OCI-LY7 (cell line): ENCODE measurements around the gene PTPRCAP.
"Not testable (repeated sequence)": the region's sequence is repeated elsewhere in the genome, so short reads cannot be mapped to it uniquely, and the experiment has no call there.

Experiments
- EZH2phosphoT487 ChIP-seq: fragments of 200-600 bp; sonication (generic); IDR thresholded peaks from 2 replicates; pipeline ENCODE4 v1.6.1; 2018; ENCODE audit warnings: low read depth, borderline replicate concordance, mild to moderate bottlenecking, mixed run types, antibody characterized with exemption, low read length, moderate library complexity, mixed read lengths
- TF ChIP-seq, protein P1 (sequence below): fragments of 200-600 bp; sonication (generic); conservative IDR thresholded peaks from 2 replicates; pipeline ENCODE4 v1.5.1; 2014; ENCODE audit warnings: mild to moderate bottlenecking, antibody characterized with exemption, low read length, moderate library complexity, mixed read lengths

DNA sequence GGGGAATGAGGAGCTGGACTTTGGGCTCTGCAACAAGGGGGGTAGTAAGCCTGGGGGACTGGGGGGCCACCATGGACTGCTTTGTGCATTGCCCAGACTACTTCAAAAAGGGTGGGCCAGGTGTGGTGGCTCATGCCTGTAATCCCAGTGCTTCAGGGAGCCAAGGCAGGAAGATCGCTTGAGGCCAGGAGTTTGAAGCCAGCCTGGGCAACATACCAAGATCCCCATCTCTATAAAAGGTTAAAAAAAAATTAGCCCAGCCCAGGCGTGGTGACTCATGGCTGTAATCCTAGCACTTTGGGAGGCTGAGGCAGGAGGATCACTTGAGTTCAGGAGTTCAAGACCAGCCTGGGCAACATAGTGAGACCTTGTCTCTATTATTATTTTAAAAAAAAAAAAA, 28.0 kb upstream of the PTPRCAP start:
- TF ChIP-seq, protein P1, sequence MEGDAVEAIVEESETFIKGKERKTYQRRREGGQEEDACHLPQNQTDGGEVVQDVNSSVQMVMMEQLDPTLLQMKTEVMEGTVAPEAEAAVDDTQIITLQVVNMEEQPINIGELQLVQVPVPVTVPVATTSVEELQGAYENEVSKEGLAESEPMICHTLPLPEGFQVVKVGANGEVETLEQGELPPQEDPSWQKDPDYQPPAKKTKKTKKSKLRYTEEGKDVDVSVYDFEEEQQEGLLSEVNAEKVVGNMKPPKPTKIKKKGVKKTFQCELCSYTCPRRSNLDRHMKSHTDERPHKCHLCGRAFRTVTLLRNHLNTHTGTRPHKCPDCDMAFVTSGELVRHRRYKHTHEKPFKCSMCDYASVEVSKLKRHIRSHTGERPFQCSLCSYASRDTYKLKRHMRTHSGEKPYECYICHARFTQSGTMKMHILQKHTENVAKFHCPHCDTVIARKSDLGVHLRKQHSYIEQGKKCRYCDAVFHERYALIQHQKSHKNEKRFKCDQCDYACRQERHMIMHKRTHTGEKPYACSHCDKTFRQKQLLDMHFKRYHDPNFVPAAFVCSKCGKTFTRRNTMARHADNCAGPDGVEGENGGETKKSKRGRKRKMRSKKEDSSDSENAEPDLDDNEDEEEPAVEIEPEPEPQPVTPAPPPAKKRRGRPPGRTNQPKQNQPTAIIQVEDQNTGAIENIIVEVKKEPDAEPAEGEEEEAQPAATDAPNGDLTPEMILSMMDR, result not testable (repeated sequence)
- not testable (repeated sequence) for TF ChIP-seq EZH2phosphoT487
